IPS-20b (cell line): ENCODE data around the gene CRLF2.
"Not testable (repeated sequence)": the region's sequence is repeated elsewhere in the genome, so short reads cannot be mapped to it uniquely, and the experiment has no call there.

Source experiments
- H3K27ac ChIP-seq: one replicate; pipeline ENCODE4 v1.5.1; 2013; ENCODE audit warnings: low read length
- H3K27me3 ChIP-seq: 2 replicates; pipeline ENCODE4 v1.6.1; 2013; ENCODE audit warnings: mild to moderate bottlenecking, low read length, inconsistent platforms; ENCODE audit not compliant: insufficient read depth
- H3K36me3 ChIP-seq: 2 replicates; pipeline ENCODE4 v1.6.1; 2013; ENCODE audit warnings: low read depth, mild to moderate bottlenecking, inconsistent platforms, low read length, moderate library complexity; ENCODE audit not compliant: insufficient read depth
- H3K4me1 ChIP-seq: 2 replicates; pipeline ENCODE4 v1.6.1; 2013; ENCODE audit warnings: mild to moderate bottlenecking, control low read depth, inconsistent platforms, low read length, moderate library complexity; ENCODE audit not compliant: insufficient read depth
- H3K4me3 ChIP-seq: 2 replicates; pipeline ENCODE4 v1.5.1; 2013; ENCODE audit warnings: mild to moderate bottlenecking, low read length, inconsistent platforms
- H3K9ac ChIP-seq: 2 replicates; pipeline ENCODE4 v1.6.1; 2013; ENCODE audit warnings: low read depth, mild to moderate bottlenecking, inconsistent platforms, low read length, moderate library complexity
- H3K9me3 ChIP-seq: 2 replicates; pipeline ENCODE4 v1.6.1; 2013; ENCODE audit warnings: mild to moderate bottlenecking, low read depth, low read length, inconsistent platforms; ENCODE audit not compliant: insufficient read depth

Gene CRLF2

DNA sequence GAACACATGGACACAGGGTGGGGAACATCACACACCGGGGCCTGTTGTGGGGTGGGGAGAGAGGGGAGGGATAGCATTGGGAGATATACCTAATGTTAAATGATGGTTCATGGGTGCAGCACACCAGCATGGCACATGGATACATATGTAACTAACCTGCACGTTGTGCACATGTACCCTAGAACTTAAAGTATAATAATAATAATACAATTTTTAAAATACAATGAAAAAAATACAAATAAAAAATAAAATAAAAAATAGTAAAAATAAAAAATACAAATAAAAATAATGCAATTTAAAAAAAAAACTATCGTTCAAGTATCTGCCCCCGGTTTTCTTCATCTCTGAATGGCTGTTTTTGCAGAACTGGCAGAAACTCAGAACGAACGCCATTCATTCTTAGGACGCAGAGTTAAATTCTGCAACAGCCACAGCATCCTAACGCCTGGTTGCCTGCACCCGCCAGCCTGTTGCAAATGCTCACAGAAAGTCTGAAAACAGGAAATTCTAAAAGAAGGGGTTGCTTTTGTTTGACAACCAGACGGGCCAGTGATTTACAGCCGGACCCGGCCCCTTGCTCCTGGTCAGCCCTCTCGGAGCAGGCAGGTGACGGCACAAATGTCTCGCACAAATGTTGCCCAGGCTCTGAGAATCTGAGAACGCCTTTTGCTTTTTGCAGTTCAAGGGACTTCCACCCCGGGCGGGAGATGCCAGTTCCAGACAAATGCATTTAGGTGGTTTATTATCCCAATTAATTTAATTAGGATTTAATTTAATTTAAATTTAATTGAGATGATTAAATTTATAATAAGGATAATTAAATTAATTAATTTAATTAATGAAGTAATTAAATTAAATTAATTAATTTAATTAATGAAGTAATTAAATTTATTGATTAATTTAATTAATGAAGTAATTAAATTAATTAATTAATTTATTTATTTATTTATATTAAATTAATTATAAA, 47.8 kb downstream of the CRLF2 start:
- Histone ChIP-seq H3K27ac (no peak overlapping the region), H3K9ac (no peak overlapping the region), H3K4me1 (no peaks in the 10 kb centered on the region), H3K27me3 (peaks cover 5% of the 10 kb centered on the region; the same call in 1 of the 2 replicates), H3K9me3 (peaks cover 1% of the 10 kb centered on the region), H3K4me3 (no peak overlapping the region), H3K36me3 (no peaks in the 10 kb centered on the region)

DNA sequence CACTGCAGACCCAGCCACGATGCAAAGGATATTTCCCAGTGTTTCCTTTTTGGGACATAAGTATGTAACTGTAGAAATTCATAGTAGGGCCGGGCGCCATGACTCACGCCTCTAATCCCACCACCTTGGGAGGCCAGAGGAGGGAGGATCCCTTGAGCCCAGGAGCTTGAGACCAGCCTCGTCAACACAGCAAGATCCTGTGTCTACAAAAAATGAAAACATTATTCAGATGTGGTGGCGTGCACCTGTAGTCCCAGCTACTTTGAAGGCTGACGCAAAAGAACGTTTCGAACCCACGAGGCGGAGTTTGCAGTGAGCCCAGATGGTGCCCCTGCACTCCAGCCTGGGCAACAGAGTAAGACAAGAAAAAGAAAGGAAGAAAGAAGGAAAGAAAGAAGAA, 49.2 kb downstream of the CRLF2 start:
- H3K36me3 ChIP-seq = no peaks in the 10 kb centered on the region
- H3K9ac ChIP-seq = no peak overlapping the region
- H3K4me1 ChIP-seq = no peaks in the 10 kb centered on the region
- H3K27me3 ChIP-seq = peaks cover 8% of the 10 kb centered on the region; the same call in 1 of the 2 replicates
- H3K4me3 ChIP-seq = no peak overlapping the region
- H3K9me3 ChIP-seq = peaks cover 4% of the 10 kb centered on the region; the same call in 1 of the 2 replicates
- no peak overlapping the region for H3K27ac ChIP-seq

DNA sequence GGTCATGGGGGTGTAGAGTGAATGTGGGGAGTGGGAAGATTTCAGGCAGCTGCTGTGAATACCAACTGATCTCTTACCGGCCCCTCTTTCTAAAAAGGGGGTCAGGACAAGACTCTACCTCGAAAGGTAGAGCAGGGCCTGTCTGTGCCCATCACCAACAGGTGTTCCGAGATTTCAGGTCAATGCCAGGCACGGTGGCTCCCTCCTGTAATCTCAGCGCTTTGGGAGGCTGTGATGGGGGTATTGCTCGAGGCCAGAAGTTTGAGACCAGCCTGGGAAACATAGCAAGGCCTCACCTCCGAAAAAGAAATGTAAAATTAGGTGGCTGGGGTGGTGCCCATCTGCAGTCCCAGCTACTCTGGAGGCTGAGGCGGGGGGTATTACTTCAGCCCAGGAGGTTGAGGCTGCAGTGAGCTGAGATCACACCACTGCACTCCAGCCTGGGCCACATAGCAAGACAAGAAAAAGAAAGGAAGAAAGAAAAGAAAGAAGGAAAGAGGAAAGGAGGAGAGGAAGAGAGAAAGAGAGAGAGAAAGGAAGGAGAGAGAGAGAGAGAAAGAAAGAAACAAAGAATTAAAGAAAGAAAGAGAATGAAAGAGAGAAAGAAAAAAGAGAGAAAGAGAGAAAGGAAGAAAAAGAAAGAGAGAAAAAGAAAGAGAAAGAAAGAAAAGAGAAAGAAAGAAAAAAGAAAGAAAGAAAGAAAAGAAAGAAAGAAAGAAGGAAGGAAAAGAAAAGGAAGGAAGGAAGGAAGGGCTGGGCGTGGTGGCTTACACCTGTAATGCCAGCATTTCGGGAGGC, 50.1 kb downstream of the CRLF2 start:
- Histone ChIP-seq H3K36me3 (no peaks in the 10 kb centered on the region), H3K27ac (no peak overlapping the region), H3K9me3 (peaks cover 4% of the 10 kb centered on the region; the same call in 1 of the 2 replicates), H3K4me1 (no peaks in the 10 kb centered on the region), H3K4me3 (no peak overlapping the region), H3K9ac (no peak overlapping the region), H3K27me3 (peaks cover 8% of the 10 kb centered on the region; the same call in 1 of the 2 replicates)

DNA sequence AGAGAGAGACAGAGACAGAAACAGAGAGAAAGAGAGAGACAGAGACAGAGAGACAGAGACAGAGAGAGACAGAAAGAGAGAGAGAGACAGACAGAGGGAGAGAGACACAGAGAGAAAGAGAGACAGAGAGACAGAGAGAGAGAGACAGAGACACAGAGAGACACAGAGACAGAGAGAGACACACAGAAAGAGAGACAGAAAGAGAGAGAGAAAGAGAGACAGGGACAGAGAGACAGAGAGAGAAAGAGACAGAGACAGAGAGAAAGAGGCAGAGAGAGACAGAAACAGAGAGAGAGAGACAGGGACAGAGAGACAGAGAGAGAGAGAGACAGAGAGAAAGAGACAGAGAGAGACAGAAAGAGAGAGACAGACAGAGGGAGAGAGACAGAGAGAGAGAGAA, 52.9 kb downstream of the CRLF2 start:
- no peaks in the 10 kb centered on the region for H3K4me1 ChIP-seq
- H3K36me3 ChIP-seq = no peaks in the 10 kb centered on the region
- H3K9me3 ChIP-seq = peaks cover 4% of the 10 kb centered on the region; the same call in 1 of the 2 replicates
- no peak overlapping the region for H3K4me3 ChIP-seq
- peaks cover 8% of the 10 kb centered on the region; the same call in 1 of the 2 replicates for H3K27me3 ChIP-seq
- H3K27ac ChIP-seq = no peak overlapping the region
- H3K9ac ChIP-seq = no peak overlapping the region

DNA sequence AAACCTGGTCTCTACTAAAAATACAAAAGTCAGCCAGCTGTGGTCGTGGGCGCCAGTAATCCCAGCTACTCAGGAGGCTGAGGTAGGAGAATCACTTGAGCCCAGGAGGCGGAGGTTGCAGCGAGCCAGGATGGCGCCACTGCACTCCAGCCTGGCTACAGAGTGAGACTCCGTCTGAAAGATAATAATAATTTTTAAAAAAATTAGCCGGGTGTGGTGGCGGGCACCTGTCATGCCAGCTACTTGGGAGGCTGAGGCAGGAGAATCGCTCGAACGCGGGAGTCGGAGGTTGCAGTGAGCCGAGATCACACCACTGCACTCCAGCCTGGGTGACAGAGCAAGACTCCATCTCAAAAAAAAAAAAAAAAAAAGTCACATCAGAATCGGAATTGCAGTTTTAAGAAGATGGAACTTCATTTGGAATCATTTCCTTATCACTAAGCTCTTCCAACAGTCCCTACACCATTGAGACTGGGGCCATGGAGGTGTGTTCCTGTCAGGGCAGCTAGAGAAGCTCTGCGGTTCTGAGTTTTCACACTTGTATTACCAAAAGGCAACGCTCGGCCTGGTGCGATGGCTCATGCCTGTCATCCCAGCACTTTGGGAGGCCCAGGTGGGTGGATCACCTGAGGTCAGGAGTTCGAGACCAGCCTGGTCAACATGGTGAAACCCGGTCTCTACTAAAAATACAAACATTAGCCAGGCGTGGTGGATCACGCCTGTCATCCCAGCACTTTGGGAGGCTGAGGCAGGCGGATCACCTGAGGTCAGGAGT, 55.6 kb downstream of the CRLF2 start:
- H3K4me1 ChIP-seq, H3K9ac ChIP-seq, H3K27ac ChIP-seq, H3K9me3 ChIP-seq, H3K4me3 ChIP-seq, H3K36me3 ChIP-seq, H3K27me3 ChIP-seq: not testable (repeated sequence)

DNA sequence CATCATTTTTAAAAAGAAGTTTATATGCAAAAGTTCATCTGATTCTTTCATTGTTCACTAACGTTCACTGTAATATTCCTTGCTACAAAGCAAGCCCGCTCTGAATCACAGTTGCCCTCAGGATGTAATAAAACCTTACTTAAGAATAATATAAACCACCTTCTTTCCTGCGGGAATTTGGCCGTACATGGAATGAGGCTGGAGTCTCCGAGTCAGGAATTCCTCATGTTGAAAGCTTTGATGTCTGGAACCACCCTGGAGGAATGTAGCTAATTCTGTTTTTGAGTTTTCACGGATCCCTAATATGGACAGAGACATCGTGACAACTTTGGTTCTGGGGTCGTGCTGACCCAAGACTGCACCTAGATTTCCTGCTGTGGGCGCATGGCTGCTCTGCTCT, 58.5 kb downstream of the CRLF2 start:
- Histone ChIP-seq H3K9me3 (no peaks in the 10 kb centered on the region), H3K36me3 (no peaks in the 10 kb centered on the region), H3K4me1 (no peaks in the 10 kb centered on the region), H3K27me3 (no peaks in the 10 kb centered on the region), H3K4me3 (no peak overlapping the region), H3K9ac (no peak overlapping the region), H3K27ac (no peak overlapping the region)

DNA sequence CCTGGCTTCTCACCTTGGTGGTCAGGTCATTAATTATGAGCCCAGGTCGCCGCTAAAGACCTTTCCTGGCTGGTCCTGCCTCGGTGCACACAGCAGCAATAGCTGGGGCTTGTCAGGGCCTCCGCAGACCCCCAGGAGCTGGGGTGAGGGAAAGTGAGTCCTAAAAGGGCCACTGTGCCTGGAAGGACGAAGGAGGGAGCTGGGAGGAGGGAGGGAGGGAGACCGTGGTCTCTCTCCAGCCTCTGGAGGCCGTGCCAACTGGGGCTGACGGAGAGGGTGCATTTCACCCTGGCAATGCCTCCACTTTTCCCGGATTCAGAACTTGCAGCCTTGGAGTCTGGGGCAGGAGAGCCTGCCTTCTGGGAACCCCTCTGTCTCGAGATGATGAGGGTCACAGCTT, 60.4 kb downstream of the CRLF2 start:
- Histone ChIP-seq H3K9ac (no peak overlapping the region), H3K4me1 (no peaks in the 10 kb centered on the region), H3K27ac (no peak overlapping the region), H3K36me3 (no peaks in the 10 kb centered on the region), H3K9me3 (no peaks in the 10 kb centered on the region), H3K4me3 (no peak overlapping the region), H3K27me3 (no peaks in the 10 kb centered on the region)

DNA sequence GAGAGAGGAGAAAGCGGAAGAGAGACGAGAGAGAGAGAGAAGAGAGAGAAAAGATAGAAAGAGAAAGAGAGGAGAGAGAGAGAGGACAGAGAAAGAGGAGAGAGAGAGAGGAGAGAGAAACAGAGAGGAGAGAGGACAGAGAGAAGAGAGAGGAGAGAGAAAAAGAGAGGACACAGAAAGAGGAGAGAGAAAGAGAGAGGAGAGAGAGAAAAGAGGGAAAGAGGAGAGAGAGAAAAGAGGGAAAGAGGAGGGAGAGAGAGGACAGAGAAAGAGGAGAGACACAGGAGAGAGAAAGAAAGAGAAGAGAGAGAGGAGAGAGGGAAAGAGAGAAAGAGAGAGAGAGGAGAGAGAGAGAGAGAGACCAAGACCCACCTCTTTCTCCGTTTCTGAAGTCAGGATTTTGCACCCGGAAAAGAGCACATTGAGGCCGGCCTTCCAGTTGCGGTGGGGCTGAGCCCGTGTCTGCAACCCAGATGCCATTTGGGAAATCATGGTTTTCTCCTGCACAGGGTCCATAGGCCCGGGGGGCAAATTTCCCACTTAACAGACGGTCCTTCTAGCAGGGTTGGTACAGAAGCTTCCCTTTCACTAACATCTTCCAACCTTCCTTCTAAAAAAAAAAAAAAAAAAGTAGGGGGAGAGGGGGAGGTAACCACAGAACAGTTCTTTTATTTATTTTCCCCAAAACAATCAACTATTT, 60.9 kb downstream of the CRLF2 start:
- H3K27me3 ChIP-seq = no peaks in the 10 kb centered on the region
- H3K9ac ChIP-seq = no peak overlapping the region
- H3K36me3 ChIP-seq = no peaks in the 10 kb centered on the region
- no peaks in the 10 kb centered on the region for H3K9me3 ChIP-seq
- no peak overlapping the region for H3K27ac ChIP-seq
- H3K4me3 ChIP-seq = no peak overlapping the region
- H3K4me1 ChIP-seq = no peaks in the 10 kb centered on the region

DNA sequence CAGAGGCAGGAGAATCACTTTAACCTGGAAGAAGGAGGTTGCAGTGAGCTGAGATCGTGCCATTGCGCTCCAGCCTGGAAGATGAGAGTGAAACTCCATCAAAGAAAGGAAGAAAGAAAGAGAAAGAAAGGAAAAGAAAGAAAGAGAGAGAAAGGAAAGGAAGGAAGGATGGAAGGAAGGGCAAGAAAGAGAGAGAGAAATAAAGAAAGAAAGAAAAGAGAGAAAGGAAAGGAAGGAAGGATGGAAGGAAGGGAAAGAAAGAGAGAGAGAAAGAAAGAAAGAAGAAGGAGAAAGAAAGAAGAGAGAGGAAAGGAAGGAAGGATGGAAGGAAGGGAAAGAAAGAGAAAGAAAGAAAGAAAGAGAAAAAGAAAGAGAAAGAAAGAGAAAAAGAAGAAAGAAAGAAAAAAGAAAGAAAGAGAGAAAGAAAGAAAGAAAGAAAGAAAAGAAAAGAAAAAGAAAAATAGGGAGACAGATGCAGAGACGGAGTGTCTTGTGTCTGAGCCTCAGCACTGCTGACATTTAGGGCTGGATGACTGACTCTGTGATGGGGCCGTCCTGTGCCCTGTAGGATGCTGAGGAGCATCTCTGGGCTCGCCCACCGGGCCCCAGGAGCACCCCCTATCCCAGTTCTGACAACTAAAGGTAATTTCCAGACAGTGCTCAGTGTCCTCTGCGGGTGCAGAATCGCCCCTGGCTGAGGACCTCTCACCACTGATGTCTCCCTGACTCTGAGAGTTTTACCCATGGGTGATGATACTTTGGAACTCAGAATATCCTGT, 61.7 kb downstream of the CRLF2 start:
- Histone ChIP-seq H3K9ac (no peak overlapping the region), H3K4me3 (no peak overlapping the region), H3K4me1 (no peaks in the 10 kb centered on the region), H3K27me3 (no peaks in the 10 kb centered on the region), H3K9me3 (no peaks in the 10 kb centered on the region), H3K27ac (no peak overlapping the region), H3K36me3 (no peaks in the 10 kb centered on the region)

DNA sequence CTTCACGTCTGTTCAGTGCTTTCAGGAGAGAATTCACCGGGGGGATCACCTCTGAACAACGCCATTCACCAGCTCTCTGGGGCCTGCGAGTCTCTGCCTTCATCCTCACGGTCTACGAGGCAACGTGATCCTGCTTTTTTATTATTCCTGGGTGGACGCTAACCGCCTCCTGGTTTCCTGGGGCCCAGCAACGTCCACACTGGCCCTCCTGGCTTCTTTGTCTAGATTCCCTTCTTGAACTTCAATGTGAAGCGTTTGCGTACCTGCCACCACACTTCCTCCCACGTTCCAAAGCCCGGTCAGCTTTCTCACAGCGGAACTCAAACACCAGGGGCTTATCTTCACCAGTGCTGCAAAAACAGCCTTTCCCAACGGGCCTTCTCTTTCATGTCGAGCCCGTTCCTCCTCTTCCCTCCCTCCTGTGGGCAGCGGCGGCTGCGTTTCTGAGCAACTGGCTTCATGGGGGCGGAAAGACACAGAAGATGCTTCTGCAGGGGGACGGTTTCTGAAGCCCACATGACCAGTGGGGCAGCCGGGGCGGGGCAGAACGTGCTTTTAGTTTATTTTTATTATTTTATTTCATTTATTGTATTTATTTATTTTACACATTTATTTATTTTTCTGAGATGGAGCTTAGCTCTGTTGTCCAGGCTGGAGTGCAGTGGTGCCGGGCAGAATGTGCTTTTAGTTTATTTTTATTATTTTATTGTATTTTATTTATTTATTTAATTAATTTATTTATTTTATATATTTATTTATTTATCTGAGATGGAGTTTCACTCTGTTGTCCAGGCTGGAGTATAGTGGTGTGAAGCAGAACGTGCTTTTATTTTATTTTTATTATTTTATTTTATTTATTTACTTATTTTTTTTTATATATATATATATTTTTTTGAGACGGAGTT, 64.6 kb downstream of the CRLF2 start:
- H3K4me1 ChIP-seq = no peaks in the 10 kb centered on the region
- no peak overlapping the region for H3K27ac ChIP-seq
- no peak overlapping the region for H3K4me3 ChIP-seq
- no peaks in the 10 kb centered on the region for H3K27me3 ChIP-seq
- H3K9me3 ChIP-seq = no peaks in the 10 kb centered on the region
- no peak overlapping the region for H3K9ac ChIP-seq
- no peaks in the 10 kb centered on the region for H3K36me3 ChIP-seq
